Liver (tissue), 9 donors: ENCODE data around the gene STRIP2. TPM values are rescaled to one million over a fixed set of nuclear protein-coding genes. Genes with fewer than 3 reads are reported as not detected.

Source experiments
- DNase-seq: peaks from one replicate; pipeline ENCODE4 v3.0.0-alpha.2; 2017; ENCODE audit warnings: low spot score
- H3K27ac ChIP-seq, 2 donors: one replicate each; pipeline ENCODE4 v1.7.0; 2013; ENCODE audit warnings: inconsistent platforms in 2 of 2, low read length in 2 of 2, control low read depth in 1 of 2, low read depth in 1 of 2, mild to moderate bottlenecking in 1 of 2
- H3K27me3 ChIP-seq, 4 donors: one replicate each; pipeline versions ENCODE4 v1.6.1 to v1.7.0; 2013; ENCODE audit warnings: low read length in 3 of 4, inconsistent platforms in 1 of 4, mild to moderate bottlenecking in 1 of 4, moderate library complexity in 1 of 4; ENCODE audit not compliant: control insufficient read depth in 4 of 4, insufficient read depth in 4 of 4
- H3K36me3 ChIP-seq, 4 donors: one replicate each; pipeline versions ENCODE4 v1.6.1 to v1.7.0; 2013; ENCODE audit warnings: low read length in 3 of 4, mild to moderate bottlenecking in 3 of 4, low read depth in 1 of 4, moderate library complexity in 1 of 4; ENCODE audit not compliant: control insufficient read depth in 4 of 4, insufficient read depth in 3 of 4
- H3K4me1 ChIP-seq, 4 donors: one replicate each; pipeline versions ENCODE4 v1.6.1 to v1.7.0; 2013; ENCODE audit warnings: low read length in 3 of 4, mild to moderate bottlenecking in 3 of 4, moderate library complexity in 1 of 4; ENCODE audit not compliant: control insufficient read depth in 4 of 4, insufficient read depth in 4 of 4
- H3K4me3 ChIP-seq, 3 donors: one replicate each; pipeline versions ENCODE4 v1.6.1 to v1.7.0; 2013; ENCODE audit warnings: low read length in 3 of 3, control low read depth in 1 of 3, low read depth in 1 of 3, mild to moderate bottlenecking in 1 of 3
- H3K9ac ChIP-seq, 2 donors: one replicate each; pipeline ENCODE4 v1.7.0; 2013; ENCODE audit warnings: low read length in 2 of 2, mild to moderate bottlenecking in 2 of 2, moderate library complexity in 2 of 2, control low read depth in 1 of 2, low read depth in 1 of 2
- H3K9me3 ChIP-seq, 4 donors: one replicate each; pipeline versions ENCODE4 v1.6.1 to v1.7.0; 2013; ENCODE audit warnings: low read length in 3 of 4; ENCODE audit not compliant: control insufficient read depth in 4 of 4
- EGR1 ChIP-seq, 2 donors: IDR thresholded peaks; 2 replicates each; pipeline ENCODE4 v1.6.1; 2016 to 2018; ENCODE audit warnings: antibody characterized with exemption in 2 of 2, low read depth in 2 of 2
- FOXA1 ChIP-seq: IDR thresholded peaks from 2 replicates; pipeline ENCODE4 v1.6.1; 2016; ENCODE audit warnings: antibody characterized with exemption
- FOXA2 ChIP-seq: IDR thresholded peaks from 2 replicates; pipeline ENCODE4 v1.6.1; 2016; ENCODE audit warnings: antibody characterized with exemption
- GABPA ChIP-seq, 2 donors: IDR thresholded peaks in 1 of 2; conservative IDR thresholded peaks in 1 of 2; 2 replicates each; pipeline ENCODE4 v1.6.1; 2016; ENCODE audit warnings: antibody characterized with exemption in 2 of 2, mild to moderate bottlenecking in 1 of 2, moderate library complexity in 1 of 2
- HNF4A ChIP-seq, 2 donors: conservative IDR thresholded peaks; 2 replicates each; pipeline ENCODE4 v1.6.1; 2016; ENCODE audit warnings: antibody characterized with exemption in 2 of 2, mild to moderate bottlenecking in 2 of 2
- JUND ChIP-seq, 2 donors: IDR thresholded peaks; 2 replicates each; pipeline ENCODE4 v1.6.1; 2016; ENCODE audit warnings: antibody characterized with exemption in 2 of 2
- NR2F2 ChIP-seq: IDR thresholded peaks from 2 replicates; pipeline ENCODE4 v1.6.1; 2016; ENCODE audit warnings: antibody characterized with exemption
- RXRA ChIP-seq, 2 donors: IDR thresholded peaks; 2 replicates each; pipeline ENCODE4 v1.6.1; 2017 to 2018; ENCODE audit warnings: antibody characterized with exemption in 2 of 2, mild to moderate bottlenecking in 1 of 2
- SP1 ChIP-seq: IDR thresholded peaks from 2 replicates; pipeline ENCODE4 v1.6.1; 2018; ENCODE audit warnings: antibody characterized with exemption, mild to moderate bottlenecking
- TAF1 ChIP-seq: conservative IDR thresholded peaks from 2 replicates; pipeline ENCODE4 v1.6.1; 2016; ENCODE audit warnings: antibody characterized with exemption, mild to moderate bottlenecking
- YY1 ChIP-seq: IDR thresholded peaks from 2 replicates; pipeline ENCODE4 v1.6.1; 2016; ENCODE audit warnings: antibody characterized with exemption, mild to moderate bottlenecking
- WGBS: extraction: QIAGEN DNeasy Blood & Tissue Kit; methylation state at CpG from one replicate; pipeline ENCODE4 v1.1.7; 2013; 5-methylcytosine and 5-hydroxymethylcytosine counted together
- polyA plus RNA-seq, 2 donors: library from polyadenylated mRNA; stranded (reverse) in 1 of 2; unstranded in 1 of 2; fragments of 200-250 nt in 1 of 2; fragments of >200 nt in 1 of 2; fragmentation: Nextera tagmentation in 1 of 2; extraction: Ambion mirVana in 1 of 2; gene quantifications; one replicate each; pipeline versions ENCODE4 v1.2.1 to v1.2.3, GENCODE V29; 2013 to 2015
- total RNA-seq, 2 donors: library from RNA; depleted of rRNA; stranded (reverse); fragments of >200 nt; gene quantifications; one replicate each; pipeline ENCODE4 v1.2.3, GENCODE V29; 2014
- TF ChIP-seq, protein P1 (sequence below): IDR thresholded peaks from 2 replicates; pipeline ENCODE4 v1.6.1; 2016; ENCODE audit warnings: antibody characterized with exemption
- TF ChIP-seq, protein P2 (sequence below): IDR thresholded peaks from 2 replicates; pipeline ENCODE4 v1.6.1; 2016; ENCODE audit warnings: antibody characterized with exemption, mild to moderate bottlenecking
- TF ChIP-seq, protein P3 (sequence below): IDR thresholded peaks from 2 replicates; pipeline ENCODE4 v1.6.1; 2016; ENCODE audit warnings: antibody characterized with exemption
- TF ChIP-seq, protein P4 (sequence below): fragments of 150-350 bp; IDR thresholded peaks from 2 replicates; pipeline ENCODE4 v1.5.1; 2017; ENCODE audit warnings: improper control_type of control experiment, low read depth, low read length; ENCODE audit not compliant: missing input control
- TF ChIP-seq, protein P5 (sequence below): IDR thresholded peaks from 2 replicates; pipeline ENCODE4 v1.6.1; 2016; ENCODE audit warnings: antibody characterized with exemption
- donor health status: healthy.
- donor health status: healthy.
- donor health status: healthy.
- donor health status: healthy.
- donor health status: healthy.

Gene STRIP2
- total and polyA plus RNA-seq, 4 donors = 0.18 to 4.8 (median 0.35) TPM

DNA sequence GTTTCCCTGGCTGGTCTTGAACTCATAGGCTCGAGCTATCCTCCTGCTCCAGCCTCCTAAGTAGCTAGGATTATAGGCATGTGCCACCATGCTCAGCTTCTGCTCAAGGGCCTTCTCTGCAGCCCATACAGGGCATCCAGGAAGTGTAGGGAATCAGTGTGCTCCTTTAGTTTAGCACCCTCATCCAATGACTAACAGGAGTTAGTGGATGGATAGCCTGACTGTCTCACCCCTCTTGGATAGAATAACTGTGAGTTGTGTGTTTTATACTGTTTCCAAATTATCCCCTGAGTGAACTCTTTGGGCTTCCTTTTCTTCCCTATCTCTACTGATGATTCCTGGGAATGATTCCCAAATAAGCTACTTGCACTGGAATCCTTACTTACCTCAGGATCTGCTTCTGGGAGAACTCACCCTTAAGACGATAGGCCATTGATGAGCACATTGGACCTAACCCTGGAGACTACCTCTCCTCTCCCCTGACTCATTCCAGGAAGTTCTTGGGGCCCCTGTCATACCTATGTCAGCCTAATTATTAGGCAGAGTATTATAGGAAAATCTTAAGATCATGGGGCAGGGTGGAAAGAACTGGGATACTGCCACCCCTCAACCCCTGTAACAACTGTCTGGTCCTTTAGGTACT is 18.5 kb downstream of the STRIP2 start:
- H3K9ac ChIP-seq = no peak overlapping the region
- no peaks in the 10 kb centered on the region for H3K36me3 ChIP-seq
- H3K4me3 ChIP-seq = no peak overlapping the region
- H3K4me1 ChIP-seq = no peaks in the 10 kb centered on the region
- H3K27me3 ChIP-seq = no peaks in the 10 kb centered on the region
- no peak overlapping the region for H3K27ac ChIP-seq
- DNase-seq = no peak
- peaks cover 0 to 2% (median 0%) of the 10 kb centered on the region in 4 donors for H3K9me3 ChIP-seq
- 90% methylated on average over 2 of the region's 2 CpGs for WGBS
- TF ChIP-seq, protein P1, sequence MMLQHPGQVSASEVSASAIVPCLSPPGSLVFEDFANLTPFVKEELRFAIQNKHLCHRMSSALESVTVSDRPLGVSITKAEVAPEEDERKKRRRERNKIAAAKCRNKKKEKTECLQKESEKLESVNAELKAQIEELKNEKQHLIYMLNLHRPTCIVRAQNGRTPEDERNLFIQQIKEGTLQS = no peak
- no peak for TF ChIP-seq FOXA1
- TF ChIP-seq, protein P2, sequence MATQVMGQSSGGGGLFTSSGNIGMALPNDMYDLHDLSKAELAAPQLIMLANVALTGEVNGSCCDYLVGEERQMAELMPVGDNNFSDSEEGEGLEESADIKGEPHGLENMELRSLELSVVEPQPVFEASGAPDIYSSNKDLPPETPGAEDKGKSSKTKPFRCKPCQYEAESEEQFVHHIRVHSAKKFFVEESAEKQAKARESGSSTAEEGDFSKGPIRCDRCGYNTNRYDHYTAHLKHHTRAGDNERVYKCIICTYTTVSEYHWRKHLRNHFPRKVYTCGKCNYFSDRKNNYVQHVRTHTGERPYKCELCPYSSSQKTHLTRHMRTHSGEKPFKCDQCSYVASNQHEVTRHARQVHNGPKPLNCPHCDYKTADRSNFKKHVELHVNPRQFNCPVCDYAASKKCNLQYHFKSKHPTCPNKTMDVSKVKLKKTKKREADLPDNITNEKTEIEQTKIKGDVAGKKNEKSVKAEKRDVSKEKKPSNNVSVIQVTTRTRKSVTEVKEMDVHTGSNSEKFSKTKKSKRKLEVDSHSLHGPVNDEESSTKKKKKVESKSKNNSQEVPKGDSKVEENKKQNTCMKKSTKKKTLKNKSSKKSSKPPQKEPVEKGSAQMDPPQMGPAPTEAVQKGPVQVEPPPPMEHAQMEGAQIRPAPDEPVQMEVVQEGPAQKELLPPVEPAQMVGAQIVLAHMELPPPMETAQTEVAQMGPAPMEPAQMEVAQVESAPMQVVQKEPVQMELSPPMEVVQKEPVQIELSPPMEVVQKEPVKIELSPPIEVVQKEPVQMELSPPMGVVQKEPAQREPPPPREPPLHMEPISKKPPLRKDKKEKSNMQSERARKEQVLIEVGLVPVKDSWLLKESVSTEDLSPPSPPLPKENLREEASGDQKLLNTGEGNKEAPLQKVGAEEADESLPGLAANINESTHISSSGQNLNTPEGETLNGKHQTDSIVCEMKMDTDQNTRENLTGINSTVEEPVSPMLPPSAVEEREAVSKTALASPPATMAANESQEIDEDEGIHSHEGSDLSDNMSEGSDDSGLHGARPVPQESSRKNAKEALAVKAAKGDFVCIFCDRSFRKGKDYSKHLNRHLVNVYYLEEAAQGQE = no peak
- no peak for TF ChIP-seq JUND (IDR thresholded peaks at IDR 0.05)
- TF ChIP-seq HNF4A (conservative IDR thresholded peaks at IDR 0.05) = no peak
- TF ChIP-seq EGR1 (IDR thresholded peaks at IDR 0.05; ENCODE audit: low read depth in 2 of 2) = no peak
- TF ChIP-seq TAF1 = no peak
- no peak for TF ChIP-seq RXRA (IDR thresholded peaks at IDR 0.05)
- no peak for TF ChIP-seq YY1
- TF ChIP-seq, protein P3, sequence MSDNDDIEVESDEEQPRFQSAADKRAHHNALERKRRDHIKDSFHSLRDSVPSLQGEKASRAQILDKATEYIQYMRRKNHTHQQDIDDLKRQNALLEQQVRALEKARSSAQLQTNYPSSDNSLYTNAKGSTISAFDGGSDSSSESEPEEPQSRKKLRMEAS = no peak
- TF ChIP-seq, protein P4, sequence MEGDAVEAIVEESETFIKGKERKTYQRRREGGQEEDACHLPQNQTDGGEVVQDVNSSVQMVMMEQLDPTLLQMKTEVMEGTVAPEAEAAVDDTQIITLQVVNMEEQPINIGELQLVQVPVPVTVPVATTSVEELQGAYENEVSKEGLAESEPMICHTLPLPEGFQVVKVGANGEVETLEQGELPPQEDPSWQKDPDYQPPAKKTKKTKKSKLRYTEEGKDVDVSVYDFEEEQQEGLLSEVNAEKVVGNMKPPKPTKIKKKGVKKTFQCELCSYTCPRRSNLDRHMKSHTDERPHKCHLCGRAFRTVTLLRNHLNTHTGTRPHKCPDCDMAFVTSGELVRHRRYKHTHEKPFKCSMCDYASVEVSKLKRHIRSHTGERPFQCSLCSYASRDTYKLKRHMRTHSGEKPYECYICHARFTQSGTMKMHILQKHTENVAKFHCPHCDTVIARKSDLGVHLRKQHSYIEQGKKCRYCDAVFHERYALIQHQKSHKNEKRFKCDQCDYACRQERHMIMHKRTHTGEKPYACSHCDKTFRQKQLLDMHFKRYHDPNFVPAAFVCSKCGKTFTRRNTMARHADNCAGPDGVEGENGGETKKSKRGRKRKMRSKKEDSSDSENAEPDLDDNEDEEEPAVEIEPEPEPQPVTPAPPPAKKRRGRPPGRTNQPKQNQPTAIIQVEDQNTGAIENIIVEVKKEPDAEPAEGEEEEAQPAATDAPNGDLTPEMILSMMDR = no peak
- no peak for TF ChIP-seq FOXA2
- TF ChIP-seq, protein P5, sequence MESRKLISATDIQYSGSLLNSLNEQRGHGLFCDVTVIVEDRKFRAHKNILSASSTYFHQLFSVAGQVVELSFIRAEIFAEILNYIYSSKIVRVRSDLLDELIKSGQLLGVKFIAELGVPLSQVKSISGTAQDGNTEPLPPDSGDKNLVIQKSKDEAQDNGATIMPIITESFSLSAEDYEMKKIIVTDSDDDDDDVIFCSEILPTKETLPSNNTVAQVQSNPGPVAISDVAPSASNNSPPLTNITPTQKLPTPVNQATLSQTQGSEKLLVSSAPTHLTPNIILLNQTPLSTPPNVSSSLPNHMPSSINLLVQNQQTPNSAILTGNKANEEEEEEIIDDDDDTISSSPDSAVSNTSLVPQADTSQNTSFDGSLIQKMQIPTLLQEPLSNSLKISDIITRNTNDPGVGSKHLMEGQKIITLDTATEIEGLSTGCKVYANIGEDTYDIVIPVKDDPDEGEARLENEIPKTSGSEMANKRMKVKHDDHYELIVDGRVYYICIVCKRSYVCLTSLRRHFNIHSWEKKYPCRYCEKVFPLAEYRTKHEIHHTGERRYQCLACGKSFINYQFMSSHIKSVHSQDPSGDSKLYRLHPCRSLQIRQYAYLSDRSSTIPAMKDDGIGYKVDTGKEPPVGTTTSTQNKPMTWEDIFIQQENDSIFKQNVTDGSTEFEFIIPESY = no peak
- no peak for TF ChIP-seq SP1
- no peak for TF ChIP-seq NR2F2
- TF ChIP-seq GABPA (IDR thresholded peaks at IDR 0.05 in 1 of 2, conservative IDR thresholded peaks at IDR 0.05 in 1 of 2) = no peak
